K562 (cell line): ENCODE results near the gene SPDYE11. TPM values are rescaled to one million over a fixed set of nuclear protein-coding genes. Genes with fewer than 3 reads are reported as not detected.
"Not testable (repeated sequence)": the region's sequence is repeated elsewhere in the genome, so short reads cannot be mapped to it uniquely, and the experiment has no call there.

Experiments used
- ATF1 ChIP-seq, 2 experiments: fragments of 450-650 bp in 1 of 2; IDR thresholded peaks; 2 replicates each; pipeline ENCODE4 v1.6.1; 2016; ENCODE audit warnings: missing compliant biosample characterization in 1 of 2, missing genetic modification characterization in 1 of 2
- CBX1 ChIP-seq: sonication (generic); IDR thresholded peaks from 2 replicates; pipeline ENCODE4 v1.6.1; 2016; ENCODE audit warnings: antibody characterized with exemption, low read depth, mild to moderate bottlenecking
- CEBPG ChIP-seq, 3 experiments: fragments of 200-800 bp in 1 of 3; sonication (Bioruptor generic) in 1 of 3; sonication (generic) in 1 of 3; formaldehyde crosslinking in 1 of 3; IDR thresholded peaks in 2 of 3; conservative IDR thresholded peaks in 1 of 3; 2 replicates each; pipeline versions ENCODE4 v1.6.1 to v1.8.0; 2016 to 2022; ENCODE audit warnings: missing compliant biosample characterization in 2 of 3, missing genetic modification characterization in 2 of 3, mild to moderate bottlenecking in 1 of 3, missing genetic modification reagents in 1 of 3
- CXXC5 ChIP-seq: fragments of 250-450 bp; sonication (Bioruptor Pico); IDR thresholded peaks from 2 replicates; pipeline ENCODE4 v1.8.0; 2022; ENCODE audit warnings: inconsistent platforms, mild to moderate bottlenecking, moderate library complexity
- GABPA ChIP-seq: fragments of 200-800 bp; sonication (Bioruptor generic); conservative IDR thresholded peaks from 2 replicates; pipeline ENCODE4 v1.6.1; 2016; ENCODE audit warnings: low read depth, missing genetic modification characterization, missing compliant biosample characterization
- HNRNPLL ChIP-seq: fragments of 200-400 bp; formaldehyde crosslinking; IDR thresholded peaks from 2 replicates; pipeline ENCODE4 v1.6.1; 2017; ENCODE audit warnings: low read length, low read depth, mild to moderate bottlenecking; ENCODE audit not compliant: poor library complexity, severe bottlenecking
- ZBTB12 ChIP-seq: fragments of 250-450 bp; sonication (Bioruptor Pico); IDR thresholded peaks from 2 replicates; pipeline ENCODE4 v1.4.0; 2020
- ZBTB40 ChIP-seq, 2 experiments: fragments of 450-650 bp in 1 of 2; sonication (generic) in 1 of 2; formaldehyde crosslinking in 1 of 2; IDR thresholded peaks; 2 replicates each; pipeline versions ENCODE4 v1.7.1 to v1.9.0; 2016 to 2022; ENCODE audit warnings: inconsistent platforms in 1 of 2, mild to moderate bottlenecking in 1 of 2, missing genetic modification reagents in 1 of 2
- ZBTB7A ChIP-seq: IDR thresholded peaks from 2 replicates; pipeline ENCODE4 v1.6.1; 2011; ENCODE audit warnings: low read depth, mild to moderate bottlenecking, low read length, moderate library complexity, borderline replicate concordance; ENCODE audit not compliant: control insufficient read depth
- ZNF384 ChIP-seq: IDR thresholded peaks from 2 replicates; pipeline ENCODE4 v1.6.1; 2012; ENCODE audit warnings: low read depth, low read length, improper control_type of control experiment
- polyA plus RNA-seq, 8 experiments: library from polyadenylated mRNA; depleted of rRNA in 4 of 8; stranded (reverse) in 5 of 8; unstranded in 3 of 8; fragments of >200 nt; fragmentation: Nextera tagmentation in 2 of 8; fragmentation: Illumina TruSeq in 1 of 8; extraction: Ambion mirVana in 2 of 8; extraction: Trizol in 1 of 8; gene quantifications; 2 replicates each; pipeline versions ENCODE4 v1.2.1 to v1.2.3, GENCODE V29; 2011 to 2014; ENCODE audit warnings: inconsistent platforms in 1 of 8, missing spikeins in 1 of 8
- total RNA-seq, 7 experiments: library from RNA; depleted of rRNA in 6 of 7; stranded (reverse); fragments of >200 nt in 6 of 7; fragmentation: Illumina TruSeq in 2 of 7; extraction: Trizol in 2 of 7; gene quantifications; 2 replicates each; pipeline versions ENCODE4 v1.2.1 to v1.2.3, GENCODE V29; 2011 to 2021; ENCODE audit warnings: low replicate concordance in 1 of 7
- TF ChIP-seq, protein P1 (sequence below): fragments of 450-650 bp; formaldehyde crosslinking; IDR thresholded peaks from 2 replicates; pipeline ENCODE4 v1.4.0; 2022; ENCODE audit warnings: missing genetic modification characterization

The SPDYE11 gene
- total and polyA plus RNA-seq, 9 of the 15 experiments (the other 6 are each of a cell fraction or from before 2014, with no cell fraction given): 0.06 to 0.27 TPM; not detected in 7

GRCh38 chr7:73005693-73006447 is 51.8 kb downstream of the SPDYE11 start (continued):
- peak; percentile 71 for TF ChIP-seq ZBTB40 (IDR thresholded peaks at IDR 0.05)
- 0 out of 2 replicates have a peak, but pooled peaks have one; percentile 23 for TF ChIP-seq ZBTB40 (CRISPR knock-in tag; IDR thresholded peaks at IDR 0.05)
- TF ChIP-seq CEBPG (CRISPR knock-in tag; IDR thresholded peaks at IDR 0.05): 0 out of 2 replicates have a peak, but pooled peaks have one; percentile 24
- TF ChIP-seq CEBPG (tag; conservative IDR thresholded peaks at IDR 0.05 in 1 of 2, IDR thresholded peaks at IDR 0.05 in 1 of 2); ATF1 (CRISPR knock-in tag; IDR thresholded peaks at IDR 0.05): not testable (repeated sequence)
- TF ChIP-seq, protein P1, sequence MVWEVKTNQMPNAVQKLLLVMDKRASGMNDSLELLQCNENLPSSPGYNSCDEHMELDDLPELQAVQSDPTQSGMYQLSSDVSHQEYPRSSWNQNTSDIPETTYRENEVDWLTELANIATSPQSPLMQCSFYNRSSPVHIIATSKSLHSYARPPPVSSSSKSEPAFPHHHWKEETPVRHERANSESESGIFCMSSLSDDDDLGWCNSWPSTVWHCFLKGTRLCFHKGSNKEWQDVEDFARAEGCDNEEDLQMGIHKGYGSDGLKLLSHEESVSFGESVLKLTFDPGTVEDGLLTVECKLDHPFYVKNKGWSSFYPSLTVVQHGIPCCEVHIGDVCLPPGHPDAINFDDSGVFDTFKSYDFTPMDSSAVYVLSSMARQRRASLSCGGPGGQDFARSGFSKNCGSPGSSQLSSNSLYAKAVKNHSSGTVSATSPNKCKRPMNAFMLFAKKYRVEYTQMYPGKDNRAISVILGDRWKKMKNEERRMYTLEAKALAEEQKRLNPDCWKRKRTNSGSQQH (CRISPR knock-in tag): peak; percentile 68; the same call in 1 of the 2 replicates
- TF ChIP-seq CBX1: 0 out of 2 replicates have a peak, but pooled peaks have one; percentile 48
- peak; percentile 65 for TF ChIP-seq GABPA (tag)
- peak; percentile 97 for TF ChIP-seq ATF1 (tag; IDR thresholded peaks at IDR 0.05)
- peak; percentile 69 for TF ChIP-seq ZBTB12 (CRISPR knock-in tag)
- TF ChIP-seq CXXC5: peak; percentile 90
- TF ChIP-seq ZNF384: peak; percentile 80
- TF ChIP-seq HNRNPLL: peak; percentile 33
- TF ChIP-seq ZBTB7A: peak; percentile 72; the same call in 1 of the 2 replicates
